SK-N-MC (cell line): ENCODE measurements around the gene TRAPPC5.
A peak's percentile ranks its signal among the peaks of the same experiment; 100 is the strongest.

Experiments used
- EZH2 ChIP-seq: fragments of 200-600 bp; sonication (generic); IDR thresholded peaks from one replicate; pipeline ENCODE4 v1.6.1; 2017; ENCODE audit warnings: antibody characterized with exemption
- FOXP2 ChIP-seq: optimal IDR thresholded peaks from 2 replicates; pipeline ENCODE3; 2011; ENCODE audit warnings: mild to moderate bottlenecking, moderate library complexity; ENCODE audit not compliant: insufficient read depth; ENCODE audit errors: extremely low read length, control extremely low read depth
- POLR2AphosphoS5 ChIP-seq: IDR thresholded peaks from 2 replicates; pipeline ENCODE4 v1.6.1; 2012; ENCODE audit warnings: mild to moderate bottlenecking, low read depth, low read length, borderline replicate concordance

DNA sequence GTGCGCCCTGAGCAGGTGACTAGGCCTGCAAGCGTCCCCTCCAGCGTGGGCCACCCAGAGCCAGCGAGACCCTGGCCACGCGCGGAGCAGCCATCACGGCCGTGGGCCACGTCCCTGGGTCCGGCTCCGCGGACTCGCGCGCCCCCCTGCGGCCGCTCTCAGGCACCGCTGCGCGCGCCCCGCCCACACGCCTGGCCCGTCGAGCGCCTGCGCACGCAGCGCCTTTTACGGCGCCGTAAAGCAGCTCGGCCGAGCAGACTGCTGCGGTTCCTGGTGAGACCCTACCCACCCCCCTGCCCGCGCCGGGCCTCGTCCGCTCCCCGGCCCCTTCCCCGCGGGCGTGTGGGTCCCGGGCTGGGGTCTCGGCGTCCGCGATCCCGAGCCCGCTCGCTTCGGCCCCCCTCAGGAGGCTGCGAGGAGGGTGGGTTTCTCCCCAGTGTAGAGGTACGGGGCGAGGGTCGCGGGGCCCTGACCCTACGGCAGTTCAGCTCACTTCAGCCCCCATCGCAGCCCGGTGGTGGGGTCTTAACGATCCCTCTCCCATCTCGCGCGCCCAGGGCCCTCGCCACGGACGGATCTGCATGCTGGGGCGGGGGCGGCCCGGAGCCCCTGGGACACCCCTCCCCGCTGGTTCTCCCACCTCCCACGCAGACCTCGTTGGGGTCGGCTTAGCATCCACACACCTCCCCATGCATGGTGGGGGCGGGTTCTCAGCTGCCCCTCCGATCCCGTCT lies at the start of gene TRAPPC5:
- TF ChIP-seq EZH2: no peak
- peak; percentile 80 for TF ChIP-seq POLR2AphosphoS5
- peak; percentile 17 for TF ChIP-seq FOXP2
